ENCODE results near the gene MAP2.

The MAP2 gene

DNA sequence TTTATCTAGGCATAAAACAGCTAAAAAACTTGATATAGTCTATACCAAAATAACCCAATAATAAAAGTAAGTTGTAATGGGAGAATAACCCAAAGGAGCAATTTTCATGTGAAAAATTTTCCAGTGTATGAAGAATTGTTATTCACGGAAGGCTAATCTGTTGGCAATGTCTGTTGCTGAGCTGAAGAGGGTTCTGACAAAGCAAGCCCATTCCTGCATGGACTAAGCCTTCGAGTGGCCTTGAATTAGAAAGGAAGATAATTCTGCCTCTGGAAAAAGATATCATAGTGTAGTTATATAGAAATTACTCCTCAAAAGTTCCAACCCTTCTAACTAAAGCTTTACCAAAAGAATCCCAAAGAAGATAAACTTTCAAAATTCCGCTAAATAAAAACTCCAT, 101.5 kb downstream of the MAP2 start:
- DNase-seq (ENCODE audit: low read depth in 1 of 2, low spot score in 1 of 2), result no peak

DNA sequence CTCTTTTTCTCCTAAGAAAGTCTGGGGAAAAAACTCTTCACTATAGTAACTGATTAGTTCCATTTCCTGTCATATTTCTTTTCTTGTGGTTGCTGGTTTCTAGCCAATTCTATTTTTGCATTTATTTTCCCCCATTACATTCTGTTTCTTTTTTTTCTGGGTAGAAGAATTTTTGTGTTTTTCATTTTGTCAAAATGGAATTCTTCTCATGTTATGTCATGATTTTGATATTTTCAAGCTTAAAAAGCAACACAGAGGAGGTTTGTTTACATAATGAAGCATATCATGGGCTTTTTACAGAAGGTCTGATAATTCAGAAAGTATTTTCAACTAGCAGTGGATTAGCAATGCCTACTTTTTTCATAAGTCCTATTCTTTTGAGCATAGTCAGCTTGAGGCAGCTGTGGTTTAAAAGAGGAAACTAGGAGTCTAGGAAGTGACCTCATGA, 102.0 kb downstream of the MAP2 start:
- no peak for DNase-seq (ENCODE audit: low read depth in 1 of 2, low spot score in 1 of 2)

GRCh38 chr2:209526561-209526960, 102.7 kb downstream of the MAP2 start:
- DNase-seq (ENCODE audit: low read depth in 1 of 2, low spot score in 1 of 2), result no peak

- DNase-seq (ENCODE audit: low read depth in 1 of 2, low spot score in 1 of 2), result no peak
Observed at GRCh38 chr2:209529579-209529978, 105.7 kb downstream of the MAP2 start.

GRCh38 chr2:209532321-209532720, 108.5 kb downstream of the MAP2 start:
- DNase-seq (ENCODE audit: low read depth in 1 of 2, low spot score in 1 of 2), result no peak

- no peak for DNase-seq (ENCODE audit: low read depth in 1 of 2, low spot score in 1 of 2)
Observed at GRCh38 chr2:209533391-209533790, 109.5 kb downstream of the MAP2 start.

GRCh38 chr2:209534228-209534627, 110.4 kb downstream of the MAP2 start:
- no peak for DNase-seq (ENCODE audit: low read depth in 1 of 2, low spot score in 1 of 2)

- DNase-seq (ENCODE audit: low read depth in 1 of 2, low spot score in 1 of 2), result no peak
Observed at GRCh38 chr2:209536363-209536762, 112.5 kb downstream of the MAP2 start.

DNA sequence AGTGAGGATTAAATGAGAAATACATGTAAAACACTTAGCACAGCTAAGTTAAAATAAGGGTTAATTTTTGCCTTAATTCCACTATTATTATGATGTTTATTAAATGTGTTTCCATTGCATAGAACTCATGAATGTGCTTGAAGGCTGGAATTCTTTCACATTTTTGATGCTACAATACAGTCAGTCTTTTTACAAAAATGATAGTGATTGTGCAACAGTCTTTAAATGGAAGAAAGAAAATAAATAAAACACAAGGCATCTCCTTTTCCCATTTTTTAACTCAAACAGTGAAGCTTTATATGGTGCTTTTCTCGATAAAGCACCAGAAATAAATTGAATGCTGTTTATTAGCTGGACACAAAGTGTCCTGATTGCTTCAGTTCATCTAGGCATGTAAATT, 123.9 kb downstream of the MAP2 start:
- no peak for DNase-seq (ENCODE audit: low read depth in 1 of 2, low spot score in 1 of 2)

GRCh38 chr2:209549589-209549988, 125.7 kb downstream of the MAP2 start:
- DNase-seq (ENCODE audit: low read depth in 1 of 2, low spot score in 1 of 2), result no peak

DNA sequence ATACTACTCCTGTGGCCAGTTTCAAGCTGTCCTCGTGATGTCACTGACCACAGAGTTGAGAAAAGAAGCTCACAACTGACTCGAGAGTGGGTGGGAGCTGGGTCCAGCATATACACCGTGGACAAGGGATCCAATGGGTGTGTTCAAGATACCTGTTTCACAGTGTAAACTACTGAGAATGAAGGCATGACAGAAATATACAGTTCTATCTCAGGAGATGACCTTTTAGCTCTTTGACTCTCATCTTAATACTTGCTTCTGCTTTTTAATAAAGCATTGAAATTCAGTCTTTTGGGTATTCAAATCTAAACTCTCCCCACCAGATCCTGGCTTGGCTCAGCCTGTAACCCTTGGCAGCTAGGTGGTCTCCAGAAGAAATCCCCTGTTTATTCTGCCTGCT, 130.1 kb downstream of the MAP2 start:
- no peak for DNase-seq (ENCODE audit: low read depth in 1 of 2, low spot score in 1 of 2)

GRCh38 chr2:209556354-209556961, 132.6 kb downstream of the MAP2 start:
- no peak for DNase-seq (ENCODE audit: low read depth in 1 of 2, low spot score in 1 of 2)

- no peak for DNase-seq (ENCODE audit: low read depth in 1 of 2, low spot score in 1 of 2)
Observed at GRCh38 chr2:209560911-209561310, 137.1 kb downstream of the MAP2 start.

DNA sequence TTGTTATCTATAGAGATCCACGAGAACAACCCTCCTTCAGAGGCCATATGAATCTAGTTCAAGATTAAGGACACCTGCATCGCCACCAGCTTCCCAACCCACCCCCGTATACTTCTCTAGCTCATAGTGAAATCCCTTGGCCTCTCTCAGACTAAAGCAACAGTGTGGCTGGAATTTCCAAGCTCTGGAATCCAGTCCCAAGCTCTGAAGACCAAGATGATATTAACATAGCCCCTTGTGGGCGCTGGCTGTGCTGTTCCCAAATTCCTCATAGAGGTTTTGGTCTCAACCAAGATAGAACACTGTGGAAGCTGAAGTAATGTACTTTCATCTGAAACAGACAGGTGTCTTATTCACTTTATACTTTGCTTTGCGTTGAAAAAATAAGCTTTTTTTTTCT, 139.6 kb downstream of the MAP2 start:
- no peak for DNase-seq (ENCODE audit: low read depth in 1 of 2, low spot score in 1 of 2)

- DNase-seq (ENCODE audit: low read depth in 1 of 2, low spot score in 1 of 2), result no peak
Observed at GRCh38 chr2:209564816-209565215, 141.0 kb downstream of the MAP2 start.

GRCh38 chr2:209565896-209566582, 142.2 kb downstream of the MAP2 start:
- DNase-seq (ENCODE audit: low read depth in 1 of 2, low spot score in 1 of 2), result no peak

DNA sequence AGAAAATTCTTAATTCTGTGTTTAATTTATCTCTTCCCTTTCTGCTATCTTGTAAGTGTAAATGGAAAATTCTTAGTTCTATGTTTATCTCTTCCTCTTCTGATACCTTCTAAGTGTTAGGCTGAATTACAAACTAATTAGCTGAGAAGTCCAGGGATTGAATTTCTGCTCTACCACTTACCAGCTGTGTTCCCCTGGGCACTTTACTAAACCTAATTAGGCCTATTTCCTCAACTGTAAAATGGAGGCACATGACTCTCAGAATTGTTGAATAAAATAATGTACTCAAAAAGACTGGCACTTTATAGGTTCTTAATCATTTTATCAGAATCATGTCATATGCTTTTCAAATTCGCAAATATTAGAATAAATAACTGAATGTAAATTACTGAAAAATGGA, 146.3 kb downstream of the MAP2 start:
- DNase-seq (ENCODE audit: low read depth in 1 of 2, low spot score in 1 of 2), result no peak

DNA sequence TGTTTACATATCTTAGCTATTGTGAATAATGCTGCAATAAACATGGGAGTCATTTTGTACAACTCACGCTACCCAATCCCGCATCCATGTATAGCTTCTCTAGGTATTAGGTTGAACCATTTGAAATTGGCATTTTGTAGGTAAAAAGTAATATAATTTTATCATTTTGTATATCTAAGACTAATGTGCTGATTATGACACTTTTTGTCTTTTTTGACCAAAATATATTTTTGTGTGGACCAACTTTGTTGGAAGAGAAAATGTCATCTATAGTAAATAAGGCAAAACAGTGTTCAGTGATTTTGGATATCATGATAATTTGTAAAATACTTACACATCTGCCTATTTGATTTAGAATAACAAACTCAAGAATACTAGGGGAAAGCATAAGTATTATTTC, 150.7 kb downstream of the MAP2 start:
- no peak for DNase-seq (ENCODE audit: low read depth in 1 of 2, low spot score in 1 of 2)

- DNase-seq (ENCODE audit: low read depth in 1 of 2, low spot score in 1 of 2), result no peak
Observed at GRCh38 chr2:209577376-209578357, 153.8 kb downstream of the MAP2 start.

GRCh38 chr2:209578394-209579001, 154.7 kb downstream of the MAP2 start:
- DNase-seq (ENCODE audit: low read depth in 1 of 2, low spot score in 1 of 2), result no peak

DNA sequence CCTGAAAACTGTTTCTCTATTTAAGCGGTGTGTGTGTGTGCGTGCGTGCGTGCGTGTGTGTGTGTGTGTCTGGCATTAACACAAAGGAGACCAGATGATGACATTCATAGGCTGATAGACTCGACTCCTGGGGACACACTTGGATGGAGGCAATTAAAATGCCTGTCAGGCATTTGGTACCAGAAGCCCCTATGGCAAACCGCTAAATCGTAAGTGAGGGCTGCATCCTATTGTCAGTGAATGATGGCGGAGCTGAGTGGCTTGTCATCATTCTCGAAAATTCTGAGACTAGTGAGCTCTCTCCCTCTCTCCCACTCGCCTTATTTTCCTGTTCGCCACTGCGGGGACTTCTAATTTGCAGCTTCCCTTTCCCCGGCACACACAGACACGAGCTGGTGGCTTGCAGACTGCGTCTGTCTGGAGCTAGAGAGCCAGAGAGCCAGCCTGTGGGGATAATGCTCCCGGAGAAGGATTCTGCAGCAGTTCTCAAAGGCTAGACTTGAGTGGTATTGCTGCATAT, 155.4 kb downstream of the MAP2 start:
- DNase-seq (ENCODE audit: low read depth in 1 of 2, low spot score in 1 of 2), result no peak

All from activated CD4-positive, alpha-beta T cell treated with anti-CD3 and anti-CD28 coated beads, Interleukin-2, amount 50 U/mL, for 24 hours (primary cell).